Right lobe of liver (tissue), 4 donors: ENCODE results near the gene MTHFD1L.

Experiments
- CTCF ChIP-seq, 4 donors: fragments of 200-600 bp in 3 of 4; fragments of 450-650 bp in 1 of 4; IDR thresholded peaks; one replicate each; pipeline versions ENCODE4 v1.5.1 to v1.8.0; 2016 to 2022; ENCODE audit warnings: antibody characterized with exemption in 4 of 4, mild to moderate bottlenecking in 2 of 4
- POLR2A ChIP-seq: fragments of 450-650 bp; IDR thresholded peaks from one replicate; pipeline ENCODE4 v1.6.1; 2017; ENCODE audit warnings: antibody characterized with exemption, mild to moderate bottlenecking
- donor health status: DM: no; HTN: no; CAD: no.
- donor health status: DM: no; HTN: no; CAD: no.
- donor health status: DM: no; HTN: yes; CAD: no.

DNA sequence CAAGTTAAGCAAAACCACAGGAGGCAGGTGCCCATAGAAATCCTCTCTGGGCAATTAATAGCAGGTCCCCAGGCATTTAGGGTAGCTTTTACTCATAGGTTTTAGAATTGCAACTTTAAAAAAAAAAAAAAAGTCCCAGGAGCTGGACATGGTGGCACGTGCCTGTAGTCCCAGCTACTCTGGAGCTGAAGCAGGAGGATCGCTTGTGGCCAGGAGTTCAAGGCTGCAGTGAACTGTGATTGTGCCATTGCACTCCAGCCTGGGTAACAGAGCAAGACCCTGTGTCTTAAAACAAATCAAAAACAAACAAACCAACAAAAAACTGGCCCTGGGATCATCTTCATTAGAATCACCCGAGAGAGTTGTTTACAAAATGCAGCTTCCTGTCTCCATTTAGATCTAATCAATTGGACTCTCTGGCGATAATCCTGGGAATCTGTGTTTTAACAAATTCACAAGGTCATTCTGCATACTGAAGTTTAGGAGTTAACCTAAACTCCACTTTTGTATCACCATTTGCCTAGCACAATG is 242.5 kb downstream of the MTHFD1L start:
- TF ChIP-seq CTCF (IDR thresholded peaks at IDR 0.05) (no peak), POLR2A (no peak)
